ENCODE data around the gene TDRD5. TPM values are rescaled to one million over a fixed set of nuclear protein-coding genes. Genes with fewer than 3 reads are reported as not detected.

Gene TDRD5, protein sequence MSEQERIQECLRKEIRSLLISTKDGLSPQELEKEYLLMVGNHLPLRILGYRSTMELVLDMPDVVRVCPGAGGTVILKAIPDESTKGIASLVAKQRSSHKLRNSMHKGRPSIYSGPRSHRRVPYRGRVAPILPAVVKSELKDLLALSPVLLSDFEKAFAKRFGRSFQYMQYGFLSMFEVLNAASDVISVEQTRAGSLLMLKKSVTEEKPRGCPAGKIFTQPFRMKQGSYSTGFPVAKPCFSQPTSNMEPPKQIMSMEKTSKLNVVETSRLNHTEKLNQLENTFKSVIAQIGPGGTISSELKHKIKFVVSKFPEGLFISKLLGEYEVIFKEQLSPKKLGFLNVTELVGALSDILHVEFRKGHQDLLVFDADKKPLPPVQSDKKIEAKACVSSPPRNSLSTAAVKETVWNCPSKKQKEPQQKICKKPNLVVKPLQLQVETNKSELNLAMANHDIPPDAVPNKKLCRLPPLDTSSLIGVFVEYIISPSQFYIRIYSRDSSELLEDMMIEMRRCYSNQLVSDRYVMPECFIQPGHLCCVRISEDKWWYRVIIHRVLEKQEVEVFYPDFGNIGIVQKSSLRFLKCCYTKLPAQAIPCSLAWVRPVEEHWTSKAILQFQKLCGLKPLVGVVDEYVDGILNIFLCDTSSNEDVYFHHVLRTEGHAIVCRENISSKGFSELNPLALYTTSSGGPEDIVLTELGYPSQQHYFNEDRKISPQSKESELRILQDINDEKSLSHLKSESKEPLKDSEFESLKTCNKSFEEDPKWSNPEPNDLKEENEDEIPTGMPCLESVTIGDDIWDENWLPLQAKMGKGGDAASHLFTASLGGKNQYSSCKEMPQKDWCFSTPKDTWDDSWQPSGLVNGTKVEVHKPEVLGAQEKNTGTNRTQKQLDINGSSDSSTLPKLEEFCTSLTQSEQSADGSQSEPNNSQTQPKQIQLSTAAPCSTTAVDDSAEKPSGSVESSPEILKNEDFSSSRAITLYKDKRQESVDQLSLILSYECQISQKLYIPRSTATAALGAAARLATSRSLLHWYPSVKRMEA
- 1 to 10 TPM in 2 of 4 donors, under 1 TPM in 2; 0.16 to 1.5 (median 1.0) TPM for total RNA-seq

DNA sequence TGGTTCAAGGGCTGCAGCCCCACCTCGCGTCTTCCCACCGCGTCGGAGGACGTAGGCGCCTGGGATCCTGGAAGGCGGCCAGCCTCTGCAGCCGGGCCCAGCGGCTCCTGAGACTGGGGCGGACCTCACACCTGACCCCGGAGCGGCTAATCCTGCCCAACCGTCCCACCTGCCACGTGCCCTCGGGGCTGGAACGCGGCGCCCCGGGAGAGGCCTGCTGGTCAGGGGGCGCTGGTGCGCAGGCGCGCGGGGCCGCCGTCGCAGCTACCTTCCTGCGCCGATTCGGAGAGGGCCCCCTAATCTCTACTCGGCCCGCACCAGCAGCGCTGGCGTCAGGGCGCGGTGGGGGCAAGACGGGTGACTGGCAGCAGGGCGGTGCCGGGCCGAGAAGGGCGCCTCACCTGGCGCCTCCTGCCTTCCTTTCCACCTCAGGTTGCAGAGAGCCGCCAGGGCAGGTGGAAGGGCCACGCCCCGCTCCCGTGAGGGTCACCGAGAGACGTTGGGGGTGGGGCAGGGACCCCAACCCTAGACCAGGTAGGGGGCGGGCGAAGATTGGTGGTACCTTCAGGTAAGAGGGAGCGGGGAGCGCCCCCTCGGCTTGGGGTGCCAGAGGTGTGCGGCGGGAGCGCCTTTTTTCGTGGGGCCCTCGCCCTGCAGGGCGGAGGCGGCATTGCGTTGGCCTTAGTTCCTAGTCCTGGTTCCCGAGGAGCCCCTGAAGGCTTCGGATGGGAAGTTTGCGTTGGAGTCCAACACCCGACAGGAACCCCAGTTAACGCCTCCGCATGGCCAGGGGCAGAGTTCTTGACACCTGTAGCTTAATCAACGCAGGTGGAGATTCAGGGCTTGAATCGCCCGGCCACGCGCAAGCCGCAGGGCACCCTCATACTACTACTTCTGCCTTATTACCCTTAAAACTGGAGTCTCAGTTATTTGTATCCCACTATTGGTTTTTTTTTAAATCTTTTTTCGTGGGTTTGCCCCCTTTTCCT, at the start of gene TDRD5:
TSS of gene TDRD5 (plus strand) at position 241 of the 989 bp plus-strand sequence. CDS start 784 bp downstream, outside the sequence.
- TF ChIP-seq, protein P1, sequence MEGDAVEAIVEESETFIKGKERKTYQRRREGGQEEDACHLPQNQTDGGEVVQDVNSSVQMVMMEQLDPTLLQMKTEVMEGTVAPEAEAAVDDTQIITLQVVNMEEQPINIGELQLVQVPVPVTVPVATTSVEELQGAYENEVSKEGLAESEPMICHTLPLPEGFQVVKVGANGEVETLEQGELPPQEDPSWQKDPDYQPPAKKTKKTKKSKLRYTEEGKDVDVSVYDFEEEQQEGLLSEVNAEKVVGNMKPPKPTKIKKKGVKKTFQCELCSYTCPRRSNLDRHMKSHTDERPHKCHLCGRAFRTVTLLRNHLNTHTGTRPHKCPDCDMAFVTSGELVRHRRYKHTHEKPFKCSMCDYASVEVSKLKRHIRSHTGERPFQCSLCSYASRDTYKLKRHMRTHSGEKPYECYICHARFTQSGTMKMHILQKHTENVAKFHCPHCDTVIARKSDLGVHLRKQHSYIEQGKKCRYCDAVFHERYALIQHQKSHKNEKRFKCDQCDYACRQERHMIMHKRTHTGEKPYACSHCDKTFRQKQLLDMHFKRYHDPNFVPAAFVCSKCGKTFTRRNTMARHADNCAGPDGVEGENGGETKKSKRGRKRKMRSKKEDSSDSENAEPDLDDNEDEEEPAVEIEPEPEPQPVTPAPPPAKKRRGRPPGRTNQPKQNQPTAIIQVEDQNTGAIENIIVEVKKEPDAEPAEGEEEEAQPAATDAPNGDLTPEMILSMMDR (IDR thresholded peaks at IDR 0.05; ENCODE audit: low read depth), result no peak

DNA sequence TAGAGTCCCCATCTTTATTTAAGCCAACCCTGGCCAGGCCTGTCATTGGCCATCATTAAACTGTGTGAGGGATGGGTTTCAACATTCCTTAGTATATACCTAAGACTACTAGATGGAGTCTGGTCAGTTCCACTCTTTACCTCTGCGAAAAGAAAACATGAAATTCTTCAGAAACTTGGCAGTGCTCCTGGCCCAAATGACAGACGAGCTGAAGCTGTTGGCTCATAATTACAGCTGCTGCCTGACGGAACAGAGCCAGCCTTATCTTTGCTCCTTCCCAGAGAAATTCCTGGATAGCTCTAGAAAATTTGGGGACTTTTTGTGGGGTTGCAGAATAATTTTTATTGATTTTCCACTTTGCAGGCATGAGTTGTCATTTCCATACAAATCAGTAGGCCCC, 46.3 kb upstream of the TDRD5 start:
- TF ChIP-seq, protein P1 (IDR thresholded peaks at IDR 0.05; ENCODE audit: low read depth), result no peak

DNA sequence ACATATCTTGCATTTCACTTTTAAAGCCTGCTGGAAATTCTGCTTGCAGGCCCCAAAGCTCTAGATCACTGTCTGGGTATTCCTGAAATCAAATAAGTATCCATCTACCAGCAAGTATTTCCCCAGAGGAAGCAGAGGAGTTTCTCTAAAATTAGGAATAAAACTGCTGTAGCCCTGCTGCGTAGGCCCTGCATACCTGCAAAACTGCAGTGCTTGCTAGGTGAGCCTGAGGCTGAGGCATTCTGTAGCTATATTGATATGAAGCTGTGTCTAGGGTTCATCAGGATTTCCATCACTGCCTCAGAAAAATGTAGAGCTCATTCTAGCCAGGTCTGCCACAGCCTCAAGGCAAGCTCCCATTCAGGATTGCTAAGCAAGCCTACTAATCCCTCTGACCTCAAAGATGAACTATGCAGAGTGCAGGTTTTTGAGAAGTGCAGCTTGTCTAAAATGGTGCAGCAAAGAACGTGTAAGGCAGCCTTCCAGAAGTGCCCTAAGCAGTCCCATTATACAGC, 44.6 kb upstream of the TDRD5 start:
- TF ChIP-seq, protein P1 (IDR thresholded peaks at IDR 0.05; ENCODE audit: low read depth), result no peak

DNA sequence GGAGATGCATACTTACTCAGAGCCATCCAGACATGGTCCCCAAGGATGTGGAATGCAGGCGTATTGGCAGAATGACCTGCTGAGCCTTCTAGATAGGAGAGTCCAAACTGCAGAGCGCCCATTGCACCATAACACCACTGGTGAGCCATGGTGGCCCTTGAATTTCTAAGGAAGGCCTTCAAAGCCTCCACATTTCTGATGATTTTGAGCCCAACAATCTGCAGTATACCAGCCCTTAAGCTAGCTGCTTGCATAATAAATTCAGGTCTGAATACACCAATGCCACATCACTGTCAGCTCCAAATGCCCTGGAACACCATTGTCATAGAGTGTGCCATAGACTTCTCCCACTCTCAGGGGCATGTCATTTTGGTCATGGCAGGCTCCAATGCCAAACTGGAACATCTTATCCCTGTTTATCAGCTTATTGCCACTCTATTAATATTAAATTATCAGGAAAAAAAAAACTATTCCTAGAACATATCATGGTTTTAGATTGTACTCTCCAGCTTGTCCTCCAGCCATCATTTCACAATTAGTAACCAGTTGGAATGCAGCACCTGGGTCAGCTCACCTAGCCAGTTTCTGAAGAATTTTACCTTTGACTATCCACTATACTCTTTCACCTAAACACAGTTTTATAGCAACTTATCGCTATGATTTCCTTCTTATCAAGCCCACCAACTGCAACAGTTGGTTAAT, 42.8 kb upstream of the TDRD5 start:
- TF ChIP-seq, protein P1 (IDR thresholded peaks at IDR 0.05; ENCODE audit: low read depth), result no peak

DNA sequence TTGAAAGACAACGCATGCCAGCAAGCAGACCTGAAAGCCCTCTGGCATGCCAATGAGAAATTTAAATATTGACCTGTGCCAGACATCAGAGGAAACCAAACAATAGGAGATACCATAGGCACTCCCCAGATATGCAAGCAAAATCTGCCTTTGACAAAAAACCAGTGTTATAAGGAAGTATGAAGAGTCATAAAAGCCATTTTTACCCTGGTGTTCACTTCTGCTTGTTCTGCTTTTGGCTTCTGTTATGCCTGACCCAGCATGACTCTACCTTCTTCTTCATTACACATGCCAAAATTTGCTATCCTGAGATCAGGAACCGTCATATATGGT, 42.3 kb upstream of the TDRD5 start:
- TF ChIP-seq, protein P1 (IDR thresholded peaks at IDR 0.05; ENCODE audit: low read depth), result no peak
